HG02970 (cell line): ENCODE measurements around the gene MYBPH.

Experiments used
- ATAC-seq: cut with Tn5 transposase; IDR thresholded peaks from one replicate; pipeline ENCODE4 v1.9.1; 2021; ENCODE audit warnings: mild to moderate bottlenecking, moderate library complexity, moderate number of reproducible peaks; ENCODE audit not compliant: unreplicated experiment, low FRiP score

MYBPH gene

DNA sequence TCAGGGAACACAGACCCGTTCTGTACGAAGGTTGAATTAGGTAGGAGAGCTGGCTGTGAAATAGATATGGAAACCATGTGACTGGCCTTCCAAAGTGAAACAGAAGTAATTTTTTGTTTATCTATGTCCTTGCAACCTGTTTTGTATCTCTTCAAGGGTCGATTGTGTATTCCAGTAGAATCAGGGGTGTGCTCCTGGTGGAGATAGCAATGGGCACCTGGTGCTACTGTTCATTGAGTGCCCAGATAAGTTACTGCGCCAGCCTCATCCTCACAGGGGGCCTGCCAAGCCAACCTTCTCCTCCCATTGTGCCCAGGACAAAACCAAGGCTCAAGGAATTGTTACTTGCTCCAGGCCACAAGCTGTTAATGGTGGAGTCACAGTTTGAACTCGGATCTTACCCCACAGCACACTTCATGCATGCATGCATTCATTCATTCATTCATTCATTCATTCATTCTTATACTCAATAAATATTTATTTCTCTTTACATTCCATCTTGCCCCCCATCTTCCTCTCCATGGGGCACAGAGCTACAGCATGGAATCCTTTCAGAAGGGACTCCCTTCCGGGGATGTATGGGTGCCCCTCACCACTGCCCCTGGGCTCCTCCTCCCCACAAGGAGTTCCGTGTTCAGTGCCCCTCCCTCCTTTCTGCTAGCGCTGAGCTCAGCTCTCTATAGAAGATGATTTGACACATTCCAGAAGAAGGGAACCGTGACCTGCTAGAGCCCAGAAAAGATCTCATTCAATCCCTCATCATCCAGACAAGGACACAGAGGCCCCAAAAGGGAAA lies 24.1 kb downstream of the MYBPH start:
- ATAC-seq: no peak

DNA sequence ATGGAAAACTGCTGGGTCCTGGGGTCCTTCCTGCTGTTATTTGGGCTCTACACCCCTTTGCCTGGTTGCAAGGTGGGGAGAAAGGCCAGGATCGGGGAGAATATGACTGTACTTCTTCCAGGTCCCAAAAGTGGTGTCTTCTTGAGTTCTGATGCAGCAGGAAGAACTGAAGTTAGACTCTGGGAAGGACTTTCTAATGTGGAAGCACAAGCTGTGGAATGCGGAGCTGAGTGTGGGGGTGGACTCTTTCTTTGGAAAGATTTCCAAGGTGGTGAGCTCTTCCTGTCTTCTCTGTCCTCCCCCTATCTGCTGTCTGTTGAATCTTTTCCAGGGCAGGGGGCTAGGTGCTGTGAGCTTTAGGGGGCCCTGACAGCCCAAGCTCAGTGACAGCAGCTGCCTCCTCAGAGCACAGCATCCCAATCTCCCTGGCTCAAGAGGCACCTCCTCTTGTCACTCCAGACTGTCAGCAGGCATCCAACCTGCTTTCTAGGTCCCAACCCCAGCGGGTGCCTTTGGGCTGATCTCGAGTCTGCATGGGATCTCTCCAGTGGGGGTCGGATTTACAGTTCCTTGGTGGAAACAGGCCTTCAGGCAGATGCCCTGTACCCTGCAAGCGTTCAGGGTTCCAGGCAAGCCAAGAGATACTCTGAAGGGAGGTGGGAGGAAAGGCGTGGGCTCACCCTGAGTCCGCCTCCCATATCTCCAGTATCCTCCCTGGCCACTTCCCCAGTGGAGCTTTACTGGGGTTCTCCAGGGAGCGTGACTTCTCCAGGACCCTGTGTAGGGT lies 24.9 kb downstream of the MYBPH start:
- no peak for ATAC-seq

DNA sequence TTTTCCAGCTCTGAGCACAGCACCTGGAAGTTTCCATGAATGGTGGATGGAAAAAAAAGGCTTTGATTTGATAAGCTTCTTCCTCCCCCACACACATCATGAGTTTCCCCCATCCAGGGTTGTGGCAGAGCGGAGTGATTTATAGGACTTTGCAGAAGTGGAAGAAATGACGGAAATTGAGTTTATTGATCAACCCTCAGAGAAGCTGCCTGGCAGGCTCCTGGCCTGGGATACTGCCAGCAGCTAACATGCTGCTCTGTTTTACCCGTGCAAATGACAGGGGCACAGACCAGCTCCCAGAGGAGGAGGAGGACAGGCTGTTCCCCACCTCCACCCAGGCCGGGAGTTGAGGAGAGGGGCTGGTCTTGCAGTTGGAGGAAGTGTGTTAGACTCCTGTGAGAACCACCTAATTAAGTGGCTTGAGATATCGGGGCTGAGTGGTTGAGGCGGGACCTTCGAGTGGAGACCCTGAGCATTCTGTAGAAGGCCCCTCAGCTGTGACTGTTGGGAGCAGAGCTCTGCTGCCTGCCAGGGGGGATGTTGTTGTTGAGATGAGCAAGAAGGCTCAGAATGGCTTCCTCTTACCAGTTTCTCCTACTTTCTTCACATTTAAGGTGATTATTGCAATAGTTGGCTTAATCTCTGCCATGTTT lies 26.3 kb downstream of the MYBPH start:
- no peak for ATAC-seq

DNA sequence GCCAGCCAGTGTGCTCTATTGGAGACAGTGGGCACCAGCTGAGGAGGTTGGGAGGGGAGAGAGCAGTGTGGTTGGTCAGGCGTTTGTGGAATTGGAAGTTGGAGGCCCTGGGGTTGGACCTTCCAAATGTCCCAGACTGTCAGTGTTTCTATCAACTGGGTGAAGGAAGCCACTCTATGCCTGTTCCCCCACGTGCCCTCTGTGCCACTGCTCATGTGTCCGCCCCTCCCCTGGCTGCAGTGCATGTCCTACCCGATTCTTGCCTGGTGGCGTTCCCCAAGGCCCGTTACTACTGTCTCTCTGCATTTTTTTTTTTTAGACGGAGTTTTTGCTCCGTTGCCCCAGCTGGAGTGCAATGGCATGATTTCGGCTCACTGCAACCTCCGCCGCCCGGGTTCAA lies 27.0 kb downstream of the MYBPH start:
- no peak for ATAC-seq

DNA sequence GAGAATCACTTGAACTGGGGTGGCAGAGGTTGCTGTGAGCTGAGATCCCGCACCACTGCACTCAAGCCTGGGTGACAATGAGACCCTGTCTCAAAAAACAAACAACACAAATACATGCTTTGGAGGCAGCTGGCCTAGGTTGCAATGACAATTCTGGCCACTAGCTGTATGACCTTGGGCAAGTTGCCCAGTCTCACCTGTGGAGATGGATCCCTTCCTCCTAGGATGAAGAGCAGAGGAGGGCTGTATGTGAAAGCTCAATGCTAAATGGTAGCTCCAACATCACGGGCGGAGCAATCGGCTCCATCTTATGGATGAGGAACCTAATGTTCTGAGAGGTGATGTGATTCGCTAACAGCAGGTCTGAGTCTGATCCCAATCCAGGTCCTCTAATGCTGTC lies 27.5 kb downstream of the MYBPH start:
- ATAC-seq: no peak

DNA sequence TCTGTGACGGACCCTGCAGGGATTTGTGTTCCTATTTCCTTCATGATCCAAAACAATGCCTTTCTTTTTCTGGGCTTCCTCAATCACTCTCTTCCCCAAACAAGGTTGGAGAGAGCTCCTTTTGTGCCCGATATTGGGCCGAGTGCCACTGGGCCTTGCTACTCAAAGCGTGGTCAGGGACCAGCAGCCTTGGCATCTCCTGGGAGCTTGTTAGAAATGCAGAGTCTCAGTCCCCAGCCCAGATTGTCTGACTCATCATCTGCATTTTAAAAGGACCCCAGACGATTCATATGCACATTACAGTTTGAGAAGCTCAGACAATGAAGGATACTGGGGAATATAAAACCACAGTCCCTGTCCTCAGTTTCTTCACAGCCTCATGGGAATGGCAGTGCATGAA lies 28.2 kb downstream of the MYBPH start:
- no peak for ATAC-seq

DNA sequence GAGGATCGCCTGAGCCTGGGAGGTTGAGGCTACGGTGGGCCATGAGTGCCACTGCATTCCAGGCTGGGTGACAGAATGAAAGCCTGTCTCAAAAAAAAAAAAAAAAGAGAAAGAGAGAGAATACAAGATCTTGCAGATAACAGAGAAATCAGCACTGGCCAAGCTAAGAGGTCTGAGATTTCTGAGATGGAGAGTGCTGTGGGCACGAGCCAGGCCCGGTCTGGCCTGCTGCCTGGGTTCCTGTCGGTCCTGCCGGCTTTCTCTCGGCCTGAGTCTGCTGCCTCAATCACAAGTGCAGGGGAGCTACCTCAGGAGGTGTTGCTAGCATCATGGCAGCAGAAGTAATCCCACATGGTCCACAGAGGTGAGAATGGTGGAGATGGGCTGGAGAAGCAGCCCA lies 29.1 kb downstream of the MYBPH start:
- ATAC-seq: no peak

DNA sequence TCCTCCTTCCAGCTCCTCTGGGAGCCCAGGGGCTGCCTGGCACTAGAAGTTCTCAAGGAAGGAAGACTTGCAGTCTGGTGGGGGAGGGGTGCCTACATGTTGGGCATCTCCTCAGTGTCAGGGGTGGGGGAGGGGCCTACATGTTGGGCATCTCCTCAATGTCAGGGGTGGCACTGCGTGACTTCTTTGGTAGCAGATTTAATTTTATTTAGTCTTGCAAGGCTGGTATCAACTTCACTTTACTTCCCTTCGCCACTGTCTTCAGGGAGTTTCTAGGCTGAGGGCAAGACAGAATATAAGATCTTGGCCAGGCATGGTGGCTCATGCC lies 29.6 kb downstream of the MYBPH start:
- ATAC-seq: no peak

DNA sequence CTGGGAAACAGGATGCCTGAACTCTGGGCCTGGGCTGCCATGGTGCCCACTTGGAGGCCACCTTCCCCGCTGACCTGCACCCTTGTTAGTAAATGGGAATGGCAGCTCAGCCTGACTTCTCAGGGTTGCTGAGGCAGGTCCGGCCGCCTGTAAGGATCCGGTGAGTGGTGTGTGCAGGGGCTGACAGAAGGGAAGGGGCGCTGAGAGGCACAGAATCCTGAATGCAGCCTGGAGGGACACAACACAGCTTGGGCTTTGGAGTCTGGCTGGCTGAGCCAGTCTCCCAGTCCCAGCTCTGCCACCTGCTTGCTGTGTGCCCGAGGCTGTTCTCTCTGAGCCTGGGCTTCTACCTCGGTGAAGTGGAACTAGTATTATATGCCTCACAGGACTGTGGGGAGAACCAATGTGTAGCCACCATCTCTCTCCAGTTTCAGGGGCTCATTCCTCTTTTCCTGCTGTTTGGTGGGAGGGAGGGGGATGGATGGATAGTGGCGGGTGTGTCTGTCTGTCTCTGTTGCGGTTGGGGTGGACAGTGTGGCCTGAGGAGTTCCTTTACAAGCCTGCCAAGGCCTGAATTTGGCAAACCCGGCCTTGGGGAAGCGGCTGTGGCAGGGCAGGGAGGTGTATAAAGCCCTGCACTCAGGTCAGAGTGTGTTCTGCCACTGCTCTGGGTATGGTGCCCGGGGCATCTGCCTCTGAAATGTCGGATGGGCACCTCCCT lies 30.1 kb downstream of the MYBPH start:
- ATAC-seq: no peak

DNA sequence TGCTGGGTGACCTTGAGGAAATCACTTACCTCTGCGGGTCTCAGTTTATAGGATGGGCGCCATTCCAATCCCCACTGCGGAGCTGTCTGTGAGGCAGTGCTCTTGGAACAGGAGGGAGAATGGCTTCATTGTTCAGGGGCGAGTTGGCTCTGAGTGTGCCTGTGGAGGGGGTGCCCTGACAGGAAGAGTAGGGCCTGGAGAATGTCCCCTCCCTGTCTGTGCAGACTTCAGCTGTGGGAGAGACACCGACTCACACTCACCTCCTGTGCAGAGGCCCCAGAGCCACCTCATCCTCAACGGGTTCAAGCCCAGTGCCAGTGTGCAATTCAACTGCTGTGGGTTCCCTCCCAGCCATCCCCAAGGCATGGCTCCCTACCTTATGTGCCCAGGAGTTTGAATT lies 31.0 kb downstream of the MYBPH start:
- no peak for ATAC-seq

DNA sequence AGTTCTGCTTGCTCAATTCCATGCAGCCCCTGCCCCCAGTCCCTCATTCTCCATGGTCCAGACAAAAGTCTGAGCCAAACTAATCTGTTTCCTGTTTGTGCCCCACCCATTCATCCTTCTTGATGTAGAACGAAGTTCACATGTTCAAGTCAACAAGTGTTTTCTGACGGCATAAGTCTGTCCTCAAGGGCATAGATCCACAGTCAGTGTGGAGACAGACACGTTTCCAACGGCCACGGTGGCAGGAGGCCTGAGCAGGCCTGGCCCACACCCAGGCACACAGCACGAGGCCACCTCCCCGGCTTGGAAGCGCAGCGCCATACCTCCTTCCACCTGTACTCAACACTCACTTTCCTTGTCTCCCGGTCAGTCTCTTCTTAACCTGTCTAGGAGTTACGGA lies 32.0 kb downstream of the MYBPH start:
- ATAC-seq: no peak

DNA sequence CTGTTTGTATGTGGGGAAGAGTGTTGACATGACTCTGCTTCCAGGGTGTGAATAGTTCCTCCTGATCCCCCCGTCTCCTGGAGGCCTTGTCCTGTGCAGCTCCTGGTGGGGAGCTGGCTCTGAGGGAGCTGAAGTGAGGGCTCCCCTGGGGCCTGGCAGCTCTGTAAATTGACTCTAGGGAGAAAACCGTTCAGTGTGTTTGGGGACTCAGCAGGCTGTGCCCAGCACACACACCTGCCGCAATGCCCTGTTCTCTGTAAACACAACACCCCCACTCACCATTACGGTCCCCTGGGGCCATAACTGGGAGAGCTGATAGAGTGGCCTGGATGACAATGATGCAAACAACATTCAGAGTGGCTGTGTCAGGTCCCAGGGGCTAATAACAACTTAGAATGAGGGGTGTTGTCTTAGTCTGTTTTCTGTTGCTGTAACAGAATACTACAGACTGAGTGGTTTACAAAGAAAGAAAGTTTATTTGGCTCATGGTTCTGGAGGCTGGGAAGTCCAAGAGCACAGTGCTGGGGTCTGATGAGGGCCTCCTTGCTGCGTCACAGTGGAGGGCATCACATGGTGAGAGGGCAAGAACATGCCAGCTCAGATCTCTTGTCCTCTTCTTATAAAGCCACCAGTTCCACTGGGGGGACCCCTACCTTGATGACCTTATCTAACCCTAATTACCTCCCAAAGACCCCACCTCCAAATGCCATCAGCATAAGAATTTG lies 32.8 kb downstream of the MYBPH start:
- ATAC-seq: no peak

DNA sequence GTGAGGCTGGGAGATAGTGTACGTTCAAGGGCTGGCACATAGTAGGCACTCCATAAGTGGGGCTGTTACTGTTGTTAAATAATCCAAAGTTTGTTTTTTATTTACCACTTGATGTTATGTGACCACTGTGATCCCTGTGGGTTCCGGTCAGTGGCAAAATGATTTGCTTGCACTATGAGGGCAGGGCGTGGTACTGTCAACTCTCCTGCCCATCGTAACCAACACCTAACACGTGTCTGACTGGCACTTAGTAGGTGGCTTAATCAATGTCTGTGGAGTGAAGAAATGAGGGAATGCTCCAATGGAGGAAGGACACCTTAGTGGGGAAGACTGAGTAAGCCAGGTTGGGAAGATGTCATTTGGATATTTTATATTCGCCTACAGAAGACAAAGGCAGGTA lies 33.5 kb downstream of the MYBPH start:
- ATAC-seq: no peak

DNA sequence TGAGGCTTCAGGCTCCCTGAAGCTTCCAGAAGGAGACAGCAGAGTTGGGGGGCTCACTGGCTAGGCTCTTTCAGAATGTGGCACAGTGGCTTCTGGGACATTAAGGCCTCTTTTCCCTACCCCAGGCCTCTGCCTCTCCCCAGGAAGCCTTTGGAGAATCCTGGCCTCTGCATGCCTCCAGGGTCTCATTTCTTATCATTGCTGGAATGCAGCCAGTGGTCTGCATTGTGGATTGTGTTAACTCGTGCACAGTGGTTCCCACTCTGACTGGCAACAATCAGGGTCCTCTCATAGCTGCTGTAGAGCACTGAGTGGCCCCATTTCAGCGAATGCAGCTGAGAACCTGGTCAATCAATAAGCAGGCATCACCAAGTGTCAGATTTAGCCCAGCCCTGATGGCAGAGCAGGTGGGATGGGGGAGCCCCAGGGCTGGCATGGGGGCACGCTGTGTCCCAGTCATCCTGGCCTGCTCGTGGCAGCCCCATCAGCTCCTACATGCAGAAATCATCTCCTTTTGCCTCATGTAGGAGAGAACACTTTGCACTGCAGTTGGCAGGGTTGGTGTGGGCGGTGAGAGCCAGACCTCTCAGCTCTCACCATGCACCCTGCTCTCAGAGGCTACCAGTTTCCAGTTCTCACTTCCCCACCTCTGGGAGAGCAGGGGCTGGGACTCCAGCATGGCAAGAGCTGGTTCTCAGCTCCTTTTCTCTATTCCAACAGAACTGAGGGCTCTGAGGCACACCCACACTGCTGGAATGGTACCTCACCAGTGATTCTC lies 34.7 kb downstream of the MYBPH start:
- ATAC-seq: no peak

DNA sequence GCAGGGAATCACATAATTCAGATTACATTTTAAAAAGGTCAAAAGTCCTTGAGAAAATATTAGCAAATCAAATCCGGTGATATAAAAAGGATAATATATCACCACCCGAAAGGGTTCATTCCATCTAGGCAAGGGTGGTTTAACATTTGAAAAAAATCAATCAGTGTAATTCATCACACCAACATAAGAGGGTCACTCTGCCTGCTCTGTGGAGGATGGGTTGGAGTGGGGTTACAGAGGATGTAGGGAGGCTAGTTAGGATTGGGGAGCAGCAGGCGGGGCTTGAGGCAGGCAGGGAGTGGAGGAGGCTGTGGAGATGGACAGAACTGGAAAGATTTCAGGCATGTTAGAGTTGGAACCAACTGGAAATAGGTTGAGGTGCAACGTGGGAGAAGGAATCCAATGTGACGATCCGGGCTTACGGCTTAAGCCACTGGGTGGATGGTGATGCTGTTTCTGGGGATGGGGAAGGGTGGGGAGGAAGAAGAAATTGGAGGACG lies 35.6 kb downstream of the MYBPH start:
- no peak for ATAC-seq

DNA sequence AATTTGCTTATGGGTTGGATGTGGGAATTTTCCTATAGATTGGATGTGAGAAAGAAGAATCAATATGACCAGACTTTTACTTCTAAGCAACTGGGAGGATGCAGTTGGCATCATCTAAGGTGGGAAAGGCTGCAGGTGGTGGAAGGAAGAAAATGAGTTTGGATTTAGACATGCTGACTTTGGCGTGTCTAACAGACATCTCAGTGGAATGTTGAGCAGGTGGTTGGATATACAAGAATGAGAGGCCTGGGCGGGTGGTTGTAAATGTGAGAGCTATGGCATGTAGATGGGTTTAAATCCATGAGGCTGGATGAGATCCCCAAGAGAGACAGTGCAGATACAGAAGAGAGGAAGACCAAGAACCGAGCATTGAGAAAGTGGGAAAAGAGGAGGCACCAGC lies 37.6 kb downstream of the MYBPH start:
- no peak for ATAC-seq

DNA sequence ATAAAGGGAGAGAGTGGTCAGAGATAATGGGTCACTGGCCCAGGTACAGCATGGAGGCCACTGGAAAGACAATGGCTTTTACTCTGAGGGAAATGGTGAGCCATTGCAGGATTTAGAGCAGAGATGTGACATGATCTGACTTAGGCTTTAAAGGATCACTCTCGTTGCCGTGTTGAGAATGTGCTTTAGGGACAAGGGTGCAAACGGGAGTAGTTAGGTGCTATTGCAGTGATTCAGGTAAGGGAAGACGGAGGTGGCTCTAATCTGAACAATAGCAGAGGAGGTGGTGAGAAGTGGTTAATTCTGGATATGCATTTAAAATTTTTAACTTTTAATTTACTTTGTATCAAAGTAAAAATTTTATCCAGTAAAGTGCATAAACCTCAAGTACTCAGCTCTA lies 38.3 kb downstream of the MYBPH start:
- ATAC-seq: no peak

DNA sequence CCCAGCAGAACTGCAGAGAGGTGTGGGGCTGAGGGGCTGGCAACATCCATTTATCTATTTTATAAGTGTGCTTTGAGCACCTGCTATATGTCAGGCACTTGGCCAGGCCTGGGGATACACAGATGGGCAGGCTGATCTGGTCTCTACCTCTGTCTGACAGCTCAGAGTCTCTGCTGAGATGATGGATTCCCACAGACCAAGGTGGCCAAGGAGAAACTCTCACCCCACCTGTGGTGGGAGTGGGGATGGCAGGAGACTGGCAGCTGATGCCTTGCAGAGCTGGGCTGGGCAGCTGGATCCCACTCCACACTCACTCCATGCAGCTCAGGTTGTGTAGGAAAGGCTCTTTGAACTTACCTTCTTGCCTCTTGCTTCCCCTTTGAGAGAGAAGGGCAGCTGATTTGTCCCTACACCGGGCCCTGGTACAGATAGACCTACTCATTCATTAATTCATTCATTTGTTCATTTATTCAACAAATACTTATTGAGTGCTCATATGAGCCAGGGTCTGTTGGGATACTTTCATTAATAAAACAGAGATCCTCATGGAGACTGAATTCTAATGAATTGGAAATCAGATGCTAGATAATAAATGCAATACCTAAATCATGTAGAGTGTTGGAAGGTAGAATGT lies 39.1 kb downstream of the MYBPH start:
- no peak for ATAC-seq
